Smooth muscle cell (in vitro differentiated cells): ENCODE data around the gene MRPL34. TPM values are rescaled to one million over a fixed set of nuclear protein-coding genes. Genes with fewer than 3 reads are reported as not detected.
A peak's percentile ranks its signal among the peaks of the same experiment; 100 is the strongest.

ENCODE experiments used
- DNase-seq: peaks from one replicate; lab custom pipeline; 2025; ENCODE audit not compliant: unreplicated experiment; lab: John Stamatoyannopoulos, UW
- H2AFZ ChIP-seq: fragments of 200-600 bp; sonication (generic); 2 replicates; pipeline ENCODE4 v1.6.0; 2016; ENCODE audit warnings: antibody characterized with exemption, low read depth, mild to moderate bottlenecking
- H3F3A ChIP-seq: fragments of 200-600 bp; sonication (generic); 2 replicates; pipeline ENCODE4 v1.6.0; 2017; ENCODE audit warnings: antibody characterized with exemption, low read depth
- H3K27ac ChIP-seq: fragments of 200-600 bp; sonication (generic); 2 replicates; pipeline ENCODE4 v1.5.1; 2016; ENCODE audit warnings: low read depth, mild to moderate bottlenecking
- H3K27me3 ChIP-seq: fragments of 200-600 bp; sonication (generic); 2 replicates; pipeline ENCODE4 v1.6.1; 2016; ENCODE audit warnings: low read depth, mild to moderate bottlenecking
- H3K36me3 ChIP-seq: fragments of 200-600 bp; sonication (generic); 2 replicates; pipeline ENCODE4 v1.5.1; 2016; ENCODE audit warnings: low read depth
- H3K4me1 ChIP-seq: fragments of 200-600 bp; sonication (generic); 2 replicates; pipeline ENCODE4 v1.5.1; 2016; ENCODE audit warnings: low read depth
- H3K4me2 ChIP-seq: fragments of 200-600 bp; sonication (generic); 2 replicates; pipeline ENCODE4 v1.6.0; 2016; ENCODE audit warnings: mild to moderate bottlenecking
- H3K4me3 ChIP-seq: fragments of 200-600 bp; sonication (generic); 2 replicates; pipeline ENCODE4 v1.5.1; 2016; ENCODE audit warnings: mild to moderate bottlenecking
- H3K79me2 ChIP-seq: fragments of 200-600 bp; sonication (generic); 2 replicates; pipeline ENCODE4 v1.6.0; 2016; ENCODE audit warnings: low read depth, mild to moderate bottlenecking
- H3K9ac ChIP-seq: fragments of 200-600 bp; sonication (generic); 2 replicates; pipeline ENCODE4 v1.6.0; 2016; ENCODE audit warnings: low read depth
- H3K9me3 ChIP-seq: fragments of 200-600 bp; sonication (generic); replicated peaks from 2 replicates; pipeline ENCODE4 v1.5.1; 2016; ENCODE audit warnings: low read depth
- H4K20me1 ChIP-seq: fragments of 200-600 bp; sonication (generic); 2 replicates; pipeline ENCODE4 v1.6.0; 2016; ENCODE audit warnings: low read depth
- CTCF ChIP-seq: fragments of 200-600 bp; sonication (generic); IDR thresholded peaks from 2 replicates; pipeline ENCODE4 v1.5.1; 2017; ENCODE audit warnings: borderline replicate concordance, mild to moderate bottlenecking, antibody characterized with exemption; ENCODE audit not compliant: insufficient read depth, poor library complexity, severe bottlenecking
- WGBS: methylation state at CpG from one replicate; pipeline ENCODE4 v1.1.7; 2016; ENCODE audit warnings: low lambda C conversion rate; 5-methylcytosine and 5-hydroxymethylcytosine counted together
- polyA plus RNA-seq: library from polyadenylated mRNA; unstranded; fragments of >200 nt; fragmentation: Nextera tagmentation; extraction: Ambion mirVana; gene quantifications from 2 replicates; pipeline ENCODE4 v1.2.1, GENCODE V29; 2016
- total RNA-seq: library from RNA; depleted of rRNA; stranded (reverse); fragments of >200 nt; gene quantifications from 2 replicates; pipeline ENCODE4 v1.2.3, GENCODE V29; 2014

The MRPL34 gene
- total and polyA plus RNA-seq, 2 experiments from 2014 or later: 67.2 to 78.6 TPM

DNA sequence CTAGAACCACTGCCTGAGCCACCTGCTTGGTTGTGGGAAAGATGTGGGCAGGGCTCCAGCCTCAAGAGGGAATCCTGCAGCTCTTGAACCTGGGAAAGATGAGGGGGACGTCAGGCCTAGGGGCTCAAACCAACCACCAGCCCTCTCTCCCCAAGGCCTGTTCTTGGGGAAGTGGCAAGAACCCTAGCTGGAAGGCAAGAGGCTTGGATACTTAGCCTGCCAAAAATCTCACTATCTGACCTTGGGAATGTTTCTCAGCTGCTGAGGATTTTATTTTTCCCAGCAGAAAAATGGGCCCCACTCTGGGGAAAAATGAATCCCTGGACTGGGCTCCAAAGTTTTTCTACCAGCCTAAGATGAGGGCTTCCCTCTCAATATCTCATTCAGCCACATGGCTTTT is 45.7 kb upstream of the MRPL34 start:
- TF ChIP-seq CTCF: no peak
- WGBS: 40% methylated on average over 1 of the region's 1 CpG

DNA sequence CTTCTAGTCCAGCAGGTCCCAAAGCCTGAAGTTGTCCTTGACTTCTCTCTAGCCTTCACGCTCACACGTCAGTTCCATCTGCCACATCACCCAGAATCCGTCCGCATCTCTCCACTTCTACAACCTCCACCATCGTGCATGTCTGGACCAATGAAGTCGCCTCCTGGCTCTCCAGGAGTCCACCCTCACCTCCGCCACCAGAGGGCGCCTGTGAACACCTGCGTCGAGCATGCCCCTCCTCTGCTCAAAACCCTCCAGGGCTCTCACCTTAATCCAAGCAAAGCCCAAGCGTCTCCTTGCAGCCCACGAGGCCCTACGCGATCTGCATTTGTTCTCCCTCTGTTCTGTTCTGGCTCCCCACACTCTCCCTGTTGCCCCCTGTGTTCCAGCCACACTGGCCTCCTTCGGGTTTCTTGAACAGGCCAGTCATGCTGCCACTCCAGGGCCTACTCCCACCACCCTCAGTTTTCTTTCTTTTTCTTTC is 44.8 kb upstream of the MRPL34 start:
- 12% methylated on average over 15 of the region's 15 CpGs for WGBS
- Histone ChIP-seq H3F3A (no peaks in the 10 kb centered on the region), H3K9ac (no peak overlapping the region), H3K4me1 (no peaks in the 10 kb centered on the region), H3K27me3 (no peaks in the 10 kb centered on the region), H2AFZ (no peak overlapping the region), H4K20me1 (no peaks in the 10 kb centered on the region), H3K79me2 (no peaks in the 10 kb centered on the region), H3K4me3 (no peak overlapping the region), H3K4me2 (no peak overlapping the region), H3K36me3 (no peaks in the 10 kb centered on the region), H3K27ac (no peak overlapping the region), H3K9me3 (no peaks in the 10 kb centered on the region)
- peak; percentile 7 for DNase-seq
- TF ChIP-seq CTCF: peak; percentile 72

More for the DNA sequence above, 45.7 kb upstream of the MRPL34 start:
- no peak overlapping the region for H3K4me2 ChIP-seq
- no peak overlapping the region for H3K9ac ChIP-seq
- DNase-seq: no peak
- H3K36me3 ChIP-seq: no peaks in the 10 kb centered on the region
- H3K4me1 ChIP-seq: no peaks in the 10 kb centered on the region
- no peaks in the 10 kb centered on the region for H3K9me3 ChIP-seq
- H2AFZ ChIP-seq: no peak overlapping the region
- H3K79me2 ChIP-seq: no peaks in the 10 kb centered on the region
- no peak overlapping the region for H3K4me3 ChIP-seq
- H4K20me1 ChIP-seq: no peaks in the 10 kb centered on the region
- H3K27me3 ChIP-seq: no peaks in the 10 kb centered on the region
- H3K27ac ChIP-seq: no peak overlapping the region
- H3F3A ChIP-seq: no peaks in the 10 kb centered on the region

DNA sequence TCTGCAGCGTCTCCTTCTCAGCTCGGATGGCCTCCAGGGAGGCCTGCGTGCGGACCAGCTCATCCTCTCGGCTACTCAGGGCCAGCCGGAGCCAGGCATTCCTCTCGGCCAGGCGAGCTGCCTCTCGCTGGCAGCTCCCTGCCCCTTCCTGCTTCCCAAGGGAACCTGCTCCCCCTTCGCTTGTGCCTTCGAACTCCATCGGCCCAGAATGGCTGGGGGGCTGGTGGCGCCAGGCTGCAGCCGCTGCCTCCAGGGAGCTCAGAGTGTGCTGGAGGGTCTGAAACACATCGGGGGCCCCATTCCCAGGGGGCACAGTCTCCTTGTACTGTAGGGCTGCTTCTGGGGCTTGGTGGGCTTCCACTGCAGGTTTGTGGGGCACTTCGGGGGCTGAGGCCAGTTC is 43.1 kb upstream of the MRPL34 start:
- Histone ChIP-seq H4K20me1 (no peaks in the 10 kb centered on the region), H3F3A (no peaks in the 10 kb centered on the region), H3K9me3 (no peaks in the 10 kb centered on the region), H3K27me3 (no peaks in the 10 kb centered on the region), H3K4me2 (no peak overlapping the region), H3K27ac (no peak overlapping the region), H3K9ac (no peak overlapping the region), H3K4me1 (no peaks in the 10 kb centered on the region), H2AFZ (no peak overlapping the region), H3K79me2 (no peaks in the 10 kb centered on the region), H3K4me3 (no peak overlapping the region), H3K36me3 (no peaks in the 10 kb centered on the region)
- TF ChIP-seq CTCF: no peak
- 85% methylated on average over 16 of the region's 16 CpGs for WGBS
- DNase-seq: no peak
